HL-60 (cell line): ENCODE measurements around the gene TTN.

ENCODE experiments used
- CTCF ChIP-seq: IDR thresholded peaks from one replicate; pipeline ENCODE4 v1.5.1; 2011; ENCODE audit warnings: low read length, control low read depth, inconsistent platforms; ENCODE audit not compliant: insufficient read depth
- POLR2AphosphoS5 ChIP-seq: IDR thresholded peaks from 2 replicates; pipeline ENCODE4 v1.6.1; 2012; ENCODE audit warnings: low read depth
- REST ChIP-seq: IDR thresholded peaks from 2 replicates; pipeline ENCODE4 v1.6.1; 2012; ENCODE audit warnings: low read depth; ENCODE audit not compliant: insufficient replicate concordance
- SPI1 ChIP-seq: IDR thresholded peaks from 2 replicates; pipeline ENCODE4 v1.6.1; 2012; ENCODE audit warnings: low read depth, mild to moderate bottlenecking, borderline replicate concordance

- no peak for TF ChIP-seq POLR2AphosphoS5
- TF ChIP-seq CTCF: no peak
- TF ChIP-seq SPI1: no peak
- no peak for TF ChIP-seq REST
Observed at GRCh38 chr2:178799305-178799704, 7.9 kb downstream of the TTN start.
